Astrocyte of the hippocampus (primary cell): Measurements from ENCODE around the gene NXNL2.

Source experiments
- DNase-seq: peaks from one replicate; pipeline ENCODE4 v3.0.0; 2011; ENCODE audit warnings: low read depth, low spot score

NXNL2 gene

DNA sequence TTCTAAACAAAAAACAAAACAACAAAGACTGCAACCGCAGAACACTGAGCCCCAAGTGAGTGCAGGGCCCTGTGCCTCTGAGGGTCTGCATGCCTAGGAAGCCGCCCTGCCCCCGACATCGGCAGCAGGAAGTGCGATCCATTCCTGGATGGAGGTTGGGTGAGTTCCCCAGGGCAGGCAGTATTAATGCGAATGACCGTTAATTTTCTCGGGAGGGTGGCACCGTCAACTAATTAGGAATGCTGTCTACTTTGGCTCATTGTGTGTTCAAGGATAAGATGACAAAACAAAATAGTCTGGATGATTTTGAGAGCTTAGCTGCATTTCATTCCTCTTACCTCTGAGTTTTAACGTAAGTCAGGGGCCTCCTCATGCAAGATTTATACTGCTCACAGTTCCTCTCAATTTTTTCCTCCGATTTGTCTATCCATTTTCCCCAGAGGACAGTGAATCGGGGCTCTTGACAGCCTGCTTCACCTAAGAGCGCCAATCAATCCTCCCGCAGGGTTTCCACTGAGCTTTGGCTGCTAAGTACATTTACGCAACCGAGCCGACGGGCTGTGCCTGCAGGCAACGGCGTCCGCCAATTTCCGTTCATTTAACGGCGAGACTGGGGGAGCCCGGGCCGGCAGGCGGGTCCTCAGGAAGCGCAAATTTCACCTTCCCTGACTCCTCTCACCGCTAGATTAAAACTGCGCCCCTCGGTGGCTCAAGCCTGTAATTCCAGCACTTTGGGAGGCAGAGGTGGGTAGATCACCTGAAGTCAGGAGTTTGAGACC is 2.9 kb upstream of the NXNL2 start:
- DNase-seq, result peak; percentile 77

DNA sequence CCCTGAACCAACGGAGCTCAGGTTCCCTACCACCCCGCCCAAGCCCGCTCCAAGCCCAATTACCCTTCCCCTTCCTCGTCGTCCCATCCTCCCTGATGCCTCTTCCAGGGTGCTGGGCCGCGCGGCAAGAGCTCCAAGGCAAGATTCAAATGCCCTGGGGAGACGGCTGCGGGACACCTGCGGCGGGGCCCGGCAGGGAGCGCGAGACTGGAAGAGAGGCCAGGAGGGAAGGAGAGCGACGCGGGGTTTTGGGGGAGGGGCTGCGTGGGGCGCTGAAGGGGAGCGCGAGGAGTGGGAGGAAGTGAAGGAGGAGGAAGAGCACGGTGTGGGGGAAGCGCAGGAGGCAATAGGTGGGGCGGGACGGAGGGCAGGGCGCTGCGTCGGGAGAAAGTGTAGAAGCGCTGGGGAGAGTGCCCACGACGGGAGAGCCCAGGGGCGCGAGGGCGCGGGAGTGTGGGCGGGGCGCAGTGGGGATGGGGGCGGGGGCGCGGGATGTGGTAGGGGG is 975 bp upstream of the NXNL2 start:
- DNase-seq, result peak; percentile 69

DNA sequence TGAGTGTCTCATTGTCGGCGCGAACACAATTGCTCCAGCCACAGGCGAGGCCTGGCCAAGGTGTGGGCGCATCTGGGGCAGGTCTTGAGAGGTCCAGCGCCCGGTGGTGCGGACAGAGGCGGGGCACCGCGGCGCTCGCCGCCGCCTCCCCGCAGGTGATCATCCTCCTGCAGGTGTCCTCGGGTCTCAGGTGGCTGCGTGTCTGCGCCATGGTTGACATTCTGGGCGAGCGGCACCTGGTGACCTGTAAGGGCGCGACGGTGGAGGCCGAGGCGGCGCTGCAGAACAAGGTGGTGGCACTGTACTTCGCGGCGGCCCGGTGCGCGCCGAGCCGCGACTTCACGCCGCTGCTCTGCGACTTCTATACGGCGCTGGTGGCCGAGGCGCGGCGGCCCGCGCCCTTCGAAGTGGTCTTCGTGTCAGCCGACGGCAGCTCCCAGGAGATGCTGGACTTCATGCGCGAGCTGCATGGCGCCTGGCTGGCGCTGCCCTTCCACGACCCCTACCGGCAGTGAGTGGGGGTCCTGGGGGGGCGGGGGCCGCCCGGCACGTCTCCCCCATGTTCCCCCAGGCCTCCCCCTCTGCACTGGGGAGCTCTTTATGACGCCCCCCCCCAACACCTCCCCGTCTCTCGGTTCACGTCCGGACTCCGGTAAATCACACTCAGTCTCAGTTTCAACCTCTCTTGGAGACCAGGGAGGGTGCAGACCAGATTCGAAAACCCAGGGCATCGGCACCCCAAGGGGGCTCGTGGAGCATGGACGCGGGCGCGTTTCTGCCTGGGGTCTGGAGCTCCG is 446 bp downstream of the NXNL2 start:
- peak; percentile 49 for DNase-seq

DNA sequence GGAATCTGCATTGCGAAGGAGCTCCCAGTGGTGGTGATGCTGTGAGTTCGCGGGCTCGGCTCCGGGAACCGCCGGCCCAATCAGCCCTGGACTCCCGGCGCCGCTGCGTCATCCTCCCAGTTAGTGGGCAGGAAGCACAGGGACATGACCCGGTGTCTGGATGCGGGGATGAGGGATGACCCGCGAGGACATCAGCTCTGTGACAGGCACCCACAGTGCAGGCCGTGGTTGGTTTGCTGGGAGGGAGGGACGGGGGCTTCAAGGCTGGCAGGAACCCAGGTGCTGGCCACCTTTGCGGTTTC is 996 bp downstream of the NXNL2 start:
- DNase-seq, result peak; percentile 26

DNA sequence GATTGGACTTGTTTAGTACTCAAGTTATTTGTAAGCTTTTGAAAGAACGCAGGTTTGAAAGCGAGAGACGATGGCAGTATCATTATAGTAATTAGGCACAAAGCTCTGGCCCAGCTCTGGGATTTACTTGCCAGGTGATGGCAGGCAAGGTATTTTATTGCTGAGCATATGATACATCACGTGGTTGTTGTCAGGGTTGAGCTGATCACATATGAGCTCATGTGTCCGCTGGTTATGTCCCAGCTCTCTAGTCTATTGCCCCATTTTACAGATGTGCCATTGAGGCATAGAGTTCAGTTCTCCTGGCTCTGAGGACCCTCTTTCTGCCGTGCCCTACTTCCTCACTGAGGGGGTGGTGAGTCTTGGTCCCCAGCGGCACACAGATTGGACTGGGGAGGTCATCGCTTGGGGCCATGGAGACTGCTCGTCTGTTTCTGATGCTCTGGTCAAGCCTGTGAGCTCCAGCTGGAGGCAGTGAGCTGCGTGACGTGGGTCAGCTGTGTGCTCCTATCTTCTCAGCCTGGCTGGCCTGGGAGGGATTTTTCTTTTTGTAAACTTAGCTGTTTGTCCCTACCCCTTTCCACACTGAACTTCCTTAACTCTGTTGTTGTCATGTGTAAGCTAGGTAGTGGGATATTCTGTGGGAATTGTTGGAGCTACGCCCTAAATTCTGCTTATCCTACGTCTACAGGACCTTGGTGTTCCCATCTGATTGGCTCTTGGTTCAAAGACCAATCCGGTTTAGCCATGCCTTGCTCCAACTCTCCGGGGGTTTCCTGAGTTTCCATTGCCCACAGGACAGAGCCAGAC is 2.2 kb downstream of the NXNL2 start:
- no peak for DNase-seq

DNA sequence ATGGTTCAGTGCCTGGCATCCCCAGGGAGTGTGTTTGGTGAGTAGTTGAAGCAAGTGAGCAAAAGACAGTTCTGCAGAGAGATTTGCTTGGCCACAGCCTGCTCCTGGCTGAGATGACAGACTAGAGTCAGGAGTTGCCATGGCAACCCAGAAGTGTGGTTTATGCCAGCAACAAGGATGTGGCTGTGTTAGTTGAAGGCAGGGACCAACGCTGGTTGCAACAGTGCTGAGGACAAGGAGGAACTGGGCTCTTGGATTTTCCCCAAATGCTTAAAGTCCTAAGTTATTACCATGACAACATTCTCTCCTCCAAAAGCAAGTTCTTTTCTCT is 2.7 kb downstream of the NXNL2 start:
- peak; percentile 93 for DNase-seq

DNA sequence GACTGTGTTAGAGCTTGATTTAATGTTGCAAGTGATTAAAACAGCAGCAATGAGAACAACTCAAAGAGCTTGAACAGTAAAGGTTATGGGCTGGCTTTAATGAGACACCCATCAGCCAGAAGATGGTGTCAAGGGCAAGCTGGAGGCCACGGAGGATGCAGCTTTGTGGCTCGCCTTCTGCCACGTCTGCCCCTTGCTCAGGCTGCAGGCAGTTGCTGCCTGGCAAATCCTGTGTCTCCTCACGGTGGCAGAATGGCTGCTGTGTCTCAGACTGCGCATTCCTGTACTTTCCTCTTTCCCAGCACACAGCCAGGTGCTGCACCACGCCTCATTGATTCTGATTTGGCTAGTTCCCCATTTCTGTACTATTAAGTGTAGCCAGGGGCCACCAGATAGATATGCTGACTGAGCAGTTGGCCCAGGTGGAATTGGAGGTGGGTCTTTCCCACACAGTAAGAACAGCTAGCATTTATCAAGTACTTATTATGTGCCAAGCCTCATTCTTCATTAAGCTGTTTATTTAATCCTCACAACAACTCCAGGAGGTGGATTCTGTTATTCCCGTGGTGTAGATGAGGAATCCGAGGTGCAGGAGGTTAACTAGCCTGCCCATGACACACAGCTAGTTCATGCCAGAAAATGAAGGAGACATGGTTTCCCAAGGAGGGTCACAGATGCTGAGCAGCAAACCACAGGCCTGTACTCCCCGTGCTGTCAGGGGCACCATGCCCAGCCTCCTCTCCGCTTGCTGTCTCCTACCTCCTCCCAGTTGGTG is 3.5 kb downstream of the NXNL2 start:
- DNase-seq, result peak; percentile 10

DNA sequence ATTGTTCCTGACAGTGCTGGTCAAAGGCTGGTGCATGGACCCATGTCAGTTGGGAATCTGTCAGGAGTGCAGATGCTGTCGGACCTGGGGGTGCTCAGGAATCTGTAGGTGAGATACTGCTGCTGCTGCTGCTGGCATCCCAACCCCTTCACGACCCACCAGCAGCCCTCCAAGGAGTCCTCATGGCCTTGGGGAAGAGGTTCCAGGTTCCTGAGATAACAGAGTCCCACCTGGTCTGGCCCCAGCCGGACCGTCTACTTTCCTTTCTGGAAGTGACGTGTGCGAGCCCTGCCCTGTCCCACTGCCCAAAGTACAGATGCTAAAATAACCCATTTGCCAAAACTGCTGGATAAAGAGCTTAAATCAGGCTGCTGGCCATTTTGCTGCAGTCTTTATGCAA is 4.3 kb downstream of the NXNL2 start:
- no peak for DNase-seq

DNA sequence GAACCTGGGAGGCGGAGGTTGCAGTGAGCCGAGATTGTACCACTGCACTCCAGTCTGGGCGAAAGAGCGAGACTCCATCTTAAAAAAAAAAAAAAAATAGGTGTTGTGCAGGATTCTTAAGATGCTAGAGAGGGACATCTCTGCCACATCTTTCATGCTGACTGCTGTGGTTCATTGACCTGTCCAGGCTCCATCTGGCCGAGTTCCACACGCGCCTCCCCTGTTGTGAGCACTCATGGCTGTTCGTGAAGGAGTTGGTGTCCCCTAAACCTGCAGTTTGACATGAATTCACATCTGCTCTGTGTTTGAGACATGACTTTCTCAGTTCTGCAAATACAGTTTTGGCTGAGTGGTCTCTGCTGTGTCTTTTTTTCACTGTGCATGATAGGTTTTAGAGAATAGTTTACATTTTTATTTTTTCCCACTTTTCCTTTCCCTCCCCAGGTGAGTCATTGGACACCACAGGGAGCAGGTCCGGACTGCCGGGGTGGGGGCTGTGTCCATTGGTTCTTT is 5.3 kb downstream of the NXNL2 start:
- DNase-seq, result no peak

DNA sequence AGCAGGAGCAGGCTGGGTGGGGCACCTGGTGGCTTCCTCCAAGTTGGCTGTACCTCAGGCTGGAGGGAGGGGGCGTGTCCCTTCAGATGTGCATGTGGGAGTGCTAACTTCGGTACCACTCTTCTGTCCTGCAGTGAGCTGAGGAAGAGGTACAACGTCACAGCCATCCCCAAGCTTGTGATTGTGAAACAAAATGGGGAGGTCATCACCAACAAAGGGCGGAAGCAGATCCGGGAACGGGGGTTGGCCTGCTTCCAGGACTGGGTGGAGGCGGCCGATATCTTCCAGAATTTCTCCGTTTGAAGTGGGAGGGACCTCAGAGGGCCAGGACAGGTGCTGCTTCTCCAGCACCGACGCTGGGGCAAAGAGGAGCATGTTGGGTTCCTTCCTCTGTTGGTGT is 9.3 kb downstream of the NXNL2 start:
- no peak for DNase-seq

DNA sequence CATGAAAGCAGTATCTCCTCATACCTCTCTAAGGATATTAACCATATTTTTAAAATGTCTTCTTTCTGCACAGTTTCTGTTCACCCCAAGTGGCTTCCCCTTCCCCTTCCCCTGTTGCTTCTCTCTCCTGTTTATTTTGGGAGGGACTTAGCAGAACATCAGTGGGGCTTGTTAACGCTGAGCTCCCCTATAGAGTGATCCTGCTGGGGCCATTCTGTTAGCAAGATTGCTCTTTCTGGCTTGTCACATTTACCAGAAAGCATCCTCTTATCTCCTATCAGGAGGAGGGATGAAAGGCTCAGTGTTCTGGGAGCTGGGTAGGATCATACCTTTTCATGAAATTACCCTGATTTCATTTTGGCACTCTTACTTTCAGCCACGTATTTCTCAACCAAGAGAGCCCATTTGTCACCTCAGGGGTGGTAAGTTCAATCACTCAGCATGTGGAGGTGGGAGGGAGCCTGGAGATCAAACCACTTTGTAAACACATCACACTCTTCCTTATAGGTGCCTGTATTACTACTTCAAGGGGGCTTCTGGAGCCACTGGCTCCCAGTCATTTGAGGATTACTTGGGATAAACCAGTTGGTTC is 16.7 kb downstream of the NXNL2 start:
- no peak for DNase-seq

DNA sequence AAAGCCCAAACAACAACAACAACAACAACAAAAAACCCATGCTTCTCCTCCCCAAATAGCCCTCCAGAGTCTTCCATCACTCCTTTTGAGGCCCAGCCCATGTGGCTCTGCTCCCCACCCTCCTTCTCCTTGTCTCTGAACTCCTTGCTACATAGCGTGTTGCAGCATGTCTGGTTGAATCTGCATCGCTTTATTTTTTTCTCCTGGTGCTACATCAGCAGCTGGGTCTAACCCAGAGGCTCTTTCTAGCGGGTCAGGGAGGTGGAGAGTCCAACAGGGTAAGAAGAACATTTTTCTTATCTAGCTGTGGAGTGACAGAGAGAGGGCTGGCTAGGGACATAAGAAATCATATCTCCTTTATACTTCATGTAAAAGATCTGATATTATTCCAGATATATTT is 18.4 kb downstream of the NXNL2 start:
- no peak for DNase-seq

DNA sequence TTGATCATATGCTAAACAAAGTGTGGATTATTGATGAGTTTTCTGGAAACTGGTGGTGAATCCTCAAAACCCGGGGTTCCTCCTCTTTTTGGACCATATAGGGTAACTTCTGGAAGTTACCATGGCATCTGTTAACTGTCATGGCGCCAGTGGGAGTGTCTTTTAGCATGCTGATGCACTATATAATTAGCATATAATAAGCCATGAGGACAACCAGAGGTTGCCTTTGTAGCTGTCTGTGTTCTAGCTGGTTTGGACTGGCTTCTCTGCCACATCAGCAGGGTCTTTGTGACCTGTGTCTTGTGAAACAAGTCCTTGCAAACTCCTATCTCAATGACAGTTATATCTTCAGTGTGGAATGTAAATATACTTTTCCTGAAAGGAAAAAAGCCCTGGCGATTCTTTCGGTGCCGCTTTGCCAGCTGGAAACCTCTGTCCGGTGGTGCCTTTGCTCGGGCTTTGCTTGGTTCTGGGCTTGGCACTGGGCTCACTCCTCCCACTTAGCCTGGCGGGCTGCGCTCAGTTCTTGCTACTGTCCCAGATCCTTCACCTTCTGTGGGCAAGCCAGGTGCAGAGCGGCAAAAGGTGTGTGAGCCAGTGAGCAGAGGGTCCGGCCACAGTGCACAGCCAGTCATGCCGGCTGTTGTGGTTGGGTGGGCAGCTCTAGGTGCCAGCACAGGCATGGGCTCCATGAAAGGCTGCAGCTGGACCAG is 20.4 kb downstream of the NXNL2 start:
- DNase-seq, result no peak

DNA sequence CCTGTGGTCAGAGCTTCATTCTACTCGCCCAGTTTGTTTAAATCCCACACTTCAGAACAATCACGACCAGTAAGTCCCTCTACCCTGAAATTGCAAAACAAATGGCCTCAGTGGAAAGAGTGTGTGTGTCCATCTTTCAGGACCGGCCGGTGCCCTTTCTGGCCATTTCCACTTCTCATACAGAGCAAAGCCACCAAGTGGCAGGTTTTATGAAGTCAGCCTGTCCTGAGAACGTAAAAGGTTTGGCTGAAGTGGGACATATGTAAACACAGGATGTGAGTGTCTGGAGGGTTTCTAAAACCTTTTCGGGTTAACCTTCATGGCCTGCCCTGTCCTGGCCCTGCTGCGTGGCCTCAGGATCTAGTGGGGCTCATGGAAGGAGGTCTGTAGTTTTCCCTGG is 24.7 kb downstream of the NXNL2 start:
- no peak for DNase-seq

DNA sequence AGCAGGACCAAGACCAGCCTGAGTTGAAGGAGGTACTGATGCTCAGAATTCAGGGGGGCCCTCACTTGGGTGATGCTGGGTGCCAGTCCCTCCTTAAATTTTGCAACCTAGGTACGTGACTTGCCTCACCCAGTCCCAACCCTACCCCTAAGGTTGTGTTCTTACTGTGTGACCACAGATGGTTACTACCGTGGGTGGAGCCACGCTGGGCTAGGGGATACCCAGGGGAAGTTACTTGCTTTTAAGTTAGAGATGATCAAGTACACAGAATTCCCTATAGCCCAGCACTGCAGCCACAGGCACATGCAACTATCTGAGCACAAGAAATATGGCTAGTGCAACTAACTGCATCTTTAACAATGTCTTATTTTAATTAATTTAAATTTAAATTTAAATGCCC is 32.9 kb downstream of the NXNL2 start:
- no peak for DNase-seq

DNA sequence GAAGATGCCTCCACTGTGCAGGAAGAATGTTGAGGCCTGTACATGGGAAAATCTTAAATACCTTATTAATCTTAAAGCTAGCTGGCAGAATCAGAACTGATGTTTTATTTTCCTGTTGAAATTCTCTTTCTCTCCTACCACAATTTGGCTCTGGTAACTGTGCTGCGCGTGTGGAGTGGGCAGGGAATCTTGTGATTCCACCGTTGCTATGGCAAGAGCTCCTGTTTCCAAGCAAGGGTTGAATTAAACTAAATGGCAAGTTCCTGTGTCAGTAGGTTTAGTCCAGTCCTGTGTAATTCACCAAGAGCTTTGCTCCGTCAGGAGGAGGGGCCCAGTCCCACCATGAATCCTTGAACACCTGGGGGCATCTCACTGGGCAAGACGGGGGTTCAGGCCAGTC is 36.4 kb downstream of the NXNL2 start:
- DNase-seq, result peak; percentile 38

DNA sequence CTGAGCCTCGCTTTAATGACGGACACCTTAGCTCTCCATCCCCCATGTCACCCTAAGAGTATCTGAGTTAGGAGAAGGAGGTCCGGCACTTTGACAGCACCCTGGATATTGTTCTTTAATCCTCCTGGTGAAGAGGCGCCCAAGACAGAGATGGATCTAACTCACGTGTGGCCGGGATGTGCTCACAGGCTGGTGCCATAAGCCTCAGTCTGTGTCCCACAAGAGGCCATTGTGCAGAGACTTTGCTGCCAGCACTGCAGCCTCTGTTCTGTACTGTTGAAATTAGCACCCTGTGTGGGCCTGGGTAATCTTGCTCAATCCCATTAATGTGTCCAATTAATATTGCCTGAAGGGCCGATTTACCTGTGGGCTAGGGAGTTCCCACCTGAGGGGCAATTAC is 37.7 kb downstream of the NXNL2 start:
- DNase-seq, result no peak

DNA sequence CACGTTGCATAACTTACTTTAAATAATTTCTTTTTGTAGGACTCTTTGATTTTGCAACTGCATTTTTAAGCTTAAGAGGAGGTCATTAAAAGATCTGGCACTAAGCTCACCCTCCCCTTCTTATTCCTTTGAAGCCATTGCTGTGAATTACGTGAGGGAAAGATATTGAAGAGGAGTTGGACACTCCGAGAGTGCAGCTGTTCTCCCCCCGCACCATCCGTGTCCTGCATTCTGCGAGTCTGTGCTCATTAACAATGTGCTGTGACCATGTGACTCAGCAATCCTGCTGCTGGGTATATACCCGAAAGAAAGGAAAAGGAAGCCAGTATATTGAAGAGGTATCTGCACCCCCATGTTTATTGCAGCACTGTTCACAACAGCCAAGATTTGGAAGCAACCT is 40.0 kb downstream of the NXNL2 start:
- DNase-seq, result peak; percentile 47

DNA sequence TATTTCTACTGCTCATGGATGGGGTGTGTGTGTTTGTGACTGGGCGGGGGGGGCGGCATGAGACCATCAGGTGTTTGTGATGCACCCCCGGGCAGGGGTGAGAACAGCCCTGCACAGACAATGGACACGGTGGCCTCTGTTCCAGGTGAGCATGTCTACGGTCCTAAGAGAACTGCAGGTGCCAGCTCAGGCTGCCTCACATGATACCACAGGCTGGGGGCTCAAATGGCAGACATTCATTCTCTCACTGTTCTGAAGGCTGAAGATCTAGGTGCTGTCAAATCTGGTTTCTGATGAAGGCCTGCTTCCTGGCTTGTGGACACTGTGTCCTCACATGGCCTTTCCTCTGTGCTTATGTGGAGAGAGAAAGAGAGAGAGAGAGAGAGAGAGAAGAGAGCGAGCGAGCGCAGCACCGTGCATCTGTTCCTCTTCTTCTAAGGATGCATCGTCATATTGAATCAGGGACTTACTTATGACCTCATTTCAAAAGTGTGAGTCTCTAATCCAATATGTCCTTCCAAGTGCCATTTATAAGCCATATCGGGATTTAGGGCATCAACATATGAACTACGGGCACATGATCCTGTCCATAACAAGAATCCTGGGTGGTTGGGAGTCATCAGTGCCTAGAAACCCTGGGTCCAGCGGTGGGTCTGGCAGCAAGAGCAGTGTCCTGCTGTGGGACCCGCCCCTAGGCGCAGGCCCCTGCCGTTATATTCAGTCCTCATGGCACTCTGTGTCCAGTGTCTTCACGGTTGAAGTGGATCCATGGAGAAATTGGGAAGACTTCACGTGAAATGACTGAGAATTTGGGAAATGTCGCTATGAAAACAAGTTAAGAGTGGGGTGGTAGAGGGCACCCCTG is 42.5 kb downstream of the NXNL2 start:
- DNase-seq, result no peak
